ENCODE measurements around the gene ITGBL1.

DNA sequence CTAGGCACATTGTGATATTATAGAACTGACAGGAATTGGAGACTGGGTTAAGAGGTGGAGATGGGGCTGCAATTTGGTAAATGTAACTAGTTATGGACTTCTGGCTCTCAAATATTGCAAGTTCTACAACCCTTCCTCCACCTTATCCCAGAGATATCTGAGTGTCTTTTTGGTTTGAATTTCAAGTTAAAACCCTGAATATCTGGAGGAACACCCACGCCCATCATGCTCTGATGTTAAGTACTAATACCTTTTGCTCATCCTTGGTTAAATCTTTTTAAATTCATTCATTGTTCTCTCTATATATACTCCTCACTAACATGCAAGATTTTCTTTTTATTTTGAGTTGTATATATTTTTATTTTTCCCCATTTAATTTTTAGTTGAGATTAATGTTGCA is 28.9 kb downstream of the ITGBL1 start:
- TF ChIP-seq, protein P1, sequence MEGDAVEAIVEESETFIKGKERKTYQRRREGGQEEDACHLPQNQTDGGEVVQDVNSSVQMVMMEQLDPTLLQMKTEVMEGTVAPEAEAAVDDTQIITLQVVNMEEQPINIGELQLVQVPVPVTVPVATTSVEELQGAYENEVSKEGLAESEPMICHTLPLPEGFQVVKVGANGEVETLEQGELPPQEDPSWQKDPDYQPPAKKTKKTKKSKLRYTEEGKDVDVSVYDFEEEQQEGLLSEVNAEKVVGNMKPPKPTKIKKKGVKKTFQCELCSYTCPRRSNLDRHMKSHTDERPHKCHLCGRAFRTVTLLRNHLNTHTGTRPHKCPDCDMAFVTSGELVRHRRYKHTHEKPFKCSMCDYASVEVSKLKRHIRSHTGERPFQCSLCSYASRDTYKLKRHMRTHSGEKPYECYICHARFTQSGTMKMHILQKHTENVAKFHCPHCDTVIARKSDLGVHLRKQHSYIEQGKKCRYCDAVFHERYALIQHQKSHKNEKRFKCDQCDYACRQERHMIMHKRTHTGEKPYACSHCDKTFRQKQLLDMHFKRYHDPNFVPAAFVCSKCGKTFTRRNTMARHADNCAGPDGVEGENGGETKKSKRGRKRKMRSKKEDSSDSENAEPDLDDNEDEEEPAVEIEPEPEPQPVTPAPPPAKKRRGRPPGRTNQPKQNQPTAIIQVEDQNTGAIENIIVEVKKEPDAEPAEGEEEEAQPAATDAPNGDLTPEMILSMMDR (IDR thresholded peaks at IDR 0.05): no peak
- no peak for TF ChIP-seq POLR2A (IDR thresholded peaks at IDR 0.05)

Data from testis (tissue), 2 donors.